SK-N-SH (cell line): ENCODE measurements around the gene AGAP1. TPM values are rescaled to one million over a fixed set of nuclear protein-coding genes. Genes with fewer than 3 reads are reported as not detected.

Experiments
- CTCF ChIA-PET: fragments of 300-600, 350-600 bp; formaldehyde crosslinking; extraction: SDS; loops from one replicate; lab custom pipeline; 2021; lab: Yijun Ruan, JAX
- POLR2A ChIA-PET: fragments of 350-600 bp; sonication (Branson Sonifier 250); formaldehyde crosslinking; extraction: SDS; loops from one replicate; lab custom pipeline; 2020; ENCODE audit warnings: antibody characterized with exemption, inconsistent platforms; lab: Yijun Ruan, JAX
- DNase-seq: peaks from one replicate; pipeline ENCODE4 v3.0.0; 2012
- H2AFZ ChIP-seq: fragments of 200-600 bp; sonication (generic); 2 replicates; pipeline ENCODE4 v1.8.1; 2016; ENCODE audit warnings: antibody characterized with exemption, mild to moderate bottlenecking, low read depth
- H3F3A ChIP-seq: fragments of 200-600 bp; sonication (generic); replicated peaks from 2 replicates; pipeline ENCODE3; 2016; ENCODE audit warnings: antibody characterized with exemption, mild to moderate bottlenecking; ENCODE audit not compliant: insufficient read depth
- H3K27ac ChIP-seq, 2 experiments: fragments of 200-500 bp in 1 of 2; fragments of 200-600 bp in 1 of 2; sonication (Bioruptor generic) in 1 of 2; sonication (generic), shearing (Covaris generic) in 1 of 2; 2 replicates each; pipeline versions ENCODE4 v1.5.1 to v1.6.1; 2014 to 2016; ENCODE audit warnings: low read depth in 2 of 2, inconsistent platforms in 1 of 2, low read length in 1 of 2, mild to moderate bottlenecking in 1 of 2, mixed read lengths in 1 of 2
- H3K27me3 ChIP-seq: fragments of 200-600 bp; sonication (generic), shearing (Covaris generic); 2 replicates; pipeline ENCODE4 v1.6.1; 2016; ENCODE audit warnings: mixed run types; ENCODE audit not compliant: insufficient read depth
- H3K36me3 ChIP-seq, 2 experiments: fragments of 200-500 bp in 1 of 2; fragments of 200-600 bp in 1 of 2; sonication (Bioruptor generic) in 1 of 2; sonication (generic) in 1 of 2; replicated peaks in 1 of 2; 2 replicates each; pipeline versions ENCODE3 to v1.5.1; 2014 to 2016; ENCODE audit warnings: low read length in 1 of 2, mild to moderate bottlenecking in 1 of 2; ENCODE audit not compliant: insufficient read depth in 2 of 2, control insufficient read depth in 1 of 2
- H3K4me1 ChIP-seq, 2 experiments: fragments of 200-500 bp in 1 of 2; fragments of 200-600 bp in 1 of 2; sonication (Bioruptor generic) in 1 of 2; sonication (generic), shearing (Covaris generic) in 1 of 2; 2 replicates each; pipeline versions ENCODE4 v1.5.1 to v1.6.1; 2014 to 2016; ENCODE audit warnings: low read depth in 1 of 2, low read length in 1 of 2, mixed run types in 1 of 2; ENCODE audit not compliant: insufficient read depth in 2 of 2, control insufficient read depth in 1 of 2
- H3K4me2 ChIP-seq: fragments of 200-600 bp; sonication (generic), shearing (Covaris generic); 2 replicates; pipeline ENCODE4 v1.6.1; 2017; ENCODE audit warnings: mixed run types
- H3K4me3 ChIP-seq, 2 experiments: fragments of 200-500 bp in 1 of 2; fragments of 200-600 bp in 1 of 2; sonication (Bioruptor generic) in 1 of 2; sonication (generic), shearing (Covaris generic) in 1 of 2; 2 replicates each; pipeline versions ENCODE4 v1.5.1 to v1.8.1; 2014 to 2016; ENCODE audit warnings: low read depth in 2 of 2, inconsistent platforms in 1 of 2, low read length in 1 of 2, mild to moderate bottlenecking in 1 of 2, mixed read lengths in 1 of 2, moderate library complexity in 1 of 2
- H3K79me2 ChIP-seq: fragments of 200-600 bp; sonication (generic); 2 replicates; pipeline ENCODE4 v1.8.1; 2017; ENCODE audit warnings: mild to moderate bottlenecking; ENCODE audit not compliant: insufficient read depth
- H3K9ac ChIP-seq: fragments of 200-600 bp; sonication (generic); 2 replicates; pipeline ENCODE4 v1.6.1; 2017; ENCODE audit warnings: mixed run types
- H3K9me2 ChIP-seq: fragments of 200-600 bp; sonication (generic); 2 replicates; pipeline ENCODE4 v1.6.1; 2017; ENCODE audit warnings: mixed run types
- H3K9me3 ChIP-seq: fragments of 200-600 bp; sonication (generic); 2 replicates; pipeline ENCODE4 v1.6.1; 2017; ENCODE audit warnings: mixed run types, mild to moderate bottlenecking, moderate library complexity
- H4K20me1 ChIP-seq: fragments of 200-600 bp; sonication (generic); 2 replicates; pipeline ENCODE4 v1.6.1; 2017; ENCODE audit warnings: mild to moderate bottlenecking, mixed run types; ENCODE audit not compliant: insufficient read depth
- ELF1 ChIP-seq: IDR thresholded peaks from 2 replicates; pipeline ENCODE4 v1.4.0; 2012
- FOXJ3 ChIP-seq: sonication (generic); formaldehyde crosslinking; IDR thresholded peaks from 2 replicates; pipeline ENCODE4 v1.5.1; 2020; ENCODE audit warnings: mild to moderate bottlenecking, missing genetic modification reagents
- FOXM1 ChIP-seq: IDR thresholded peaks from 2 replicates; pipeline ENCODE4 v1.4.0; 2012; ENCODE audit warnings: low read depth, mild to moderate bottlenecking
- GATA2 ChIP-seq: sonication (generic); formaldehyde crosslinking; IDR thresholded peaks from 2 replicates; pipeline ENCODE4 v1.5.0; 2020; ENCODE audit warnings: mild to moderate bottlenecking, missing genetic modification reagents
- MEF2A ChIP-seq: IDR thresholded peaks from 2 replicates; pipeline ENCODE4 v1.4.0; 2012; ENCODE audit warnings: low read depth, borderline replicate concordance
- NFIC ChIP-seq: IDR thresholded peaks from 2 replicates; pipeline ENCODE4 v1.4.0; 2012; ENCODE audit warnings: borderline replicate concordance
- NRF1 ChIP-seq: IDR thresholded peaks from 2 replicates; pipeline ENCODE4 v1.6.1; 2012; ENCODE audit warnings: low read depth, mild to moderate bottlenecking, low read length
- POLR2AphosphoS5 ChIP-seq: IDR thresholded peaks from 2 replicates; pipeline ENCODE4 v1.6.1; 2012; ENCODE audit warnings: low read depth, low read length
- RAD21 ChIP-seq: IDR thresholded peaks from 2 replicates; pipeline ENCODE4 v1.6.1; 2012; ENCODE audit warnings: mild to moderate bottlenecking, low read length
- RFX5 ChIP-seq: IDR thresholded peaks from 2 replicates; pipeline ENCODE4 v1.6.1; 2012; ENCODE audit warnings: mild to moderate bottlenecking, improper control_type of control experiment, low read length
- RXRA ChIP-seq: IDR thresholded peaks from 2 replicates; pipeline ENCODE4 v1.4.0; 2012; ENCODE audit warnings: low read depth, mild to moderate bottlenecking, borderline replicate concordance
- SIN3A ChIP-seq: IDR thresholded peaks from 2 replicates; pipeline ENCODE4 v1.6.1; 2012; ENCODE audit warnings: low read depth, mild to moderate bottlenecking, low read length, moderate library complexity, borderline replicate concordance
- SMC3 ChIP-seq: IDR thresholded peaks from 2 replicates; pipeline ENCODE4 v1.6.1; 2012; ENCODE audit warnings: low read depth, low read length, improper control_type of control experiment
- TCF12 ChIP-seq: IDR thresholded peaks from 2 replicates; pipeline ENCODE4 v1.4.0; 2012
- WGBS: methylation state at CpG from one replicate; pipeline ENCODE4 v1.1.6; 2017; ENCODE audit warnings: low lambda C conversion rate; 5-methylcytosine and 5-hydroxymethylcytosine counted together
- polyA plus RNA-seq, 3 experiments: library from polyadenylated mRNA; depleted of rRNA; stranded (reverse); fragments of >200 nt; gene quantifications; 2 replicates each; pipeline ENCODE4 v1.2.3, GENCODE V29; 2012
- TF ChIP-seq, protein P1 (sequence below): IDR thresholded peaks from 2 replicates; pipeline ENCODE4 v1.6.1; 2012; ENCODE audit warnings: mild to moderate bottlenecking, low read depth, low read length, moderate library complexity
- TF ChIP-seq, protein P2 (sequence below): IDR thresholded peaks from 2 replicates; pipeline ENCODE4 v1.4.0; 2012; ENCODE audit warnings: low read depth, borderline replicate concordance
- TF ChIP-seq, protein P3 (sequence below): fragments of 150-350 bp; IDR thresholded peaks from 2 replicates; pipeline ENCODE4 v1.6.1; 2016; ENCODE audit warnings: mild to moderate bottlenecking, low read depth, low read length

AGAP1 gene
- polyA plus RNA-seq, 1 of the 3 experiments (the other 2 are of a cell fraction), result 8.8 TPM

DNA sequence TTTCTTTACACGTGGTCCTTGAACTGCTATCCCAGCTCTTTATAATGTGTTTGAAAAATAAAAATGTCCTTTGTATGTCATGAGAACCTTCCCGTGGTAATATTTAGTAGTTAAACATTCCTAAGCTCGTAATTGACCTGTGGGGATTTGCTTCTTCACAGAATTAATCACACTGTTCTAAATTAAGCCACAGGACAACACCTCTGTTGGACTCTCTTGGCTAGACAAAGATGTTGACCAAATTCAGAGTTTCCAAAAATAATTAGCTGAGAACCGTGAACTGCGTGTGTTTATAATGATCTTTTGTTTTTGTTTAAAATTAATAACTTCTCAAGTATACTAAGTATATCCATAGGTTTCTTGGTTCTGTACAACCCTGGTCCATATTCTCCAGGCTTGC, 528.3 kb downstream of the AGAP1 start (continued):
- TF ChIP-seq, protein P1, sequence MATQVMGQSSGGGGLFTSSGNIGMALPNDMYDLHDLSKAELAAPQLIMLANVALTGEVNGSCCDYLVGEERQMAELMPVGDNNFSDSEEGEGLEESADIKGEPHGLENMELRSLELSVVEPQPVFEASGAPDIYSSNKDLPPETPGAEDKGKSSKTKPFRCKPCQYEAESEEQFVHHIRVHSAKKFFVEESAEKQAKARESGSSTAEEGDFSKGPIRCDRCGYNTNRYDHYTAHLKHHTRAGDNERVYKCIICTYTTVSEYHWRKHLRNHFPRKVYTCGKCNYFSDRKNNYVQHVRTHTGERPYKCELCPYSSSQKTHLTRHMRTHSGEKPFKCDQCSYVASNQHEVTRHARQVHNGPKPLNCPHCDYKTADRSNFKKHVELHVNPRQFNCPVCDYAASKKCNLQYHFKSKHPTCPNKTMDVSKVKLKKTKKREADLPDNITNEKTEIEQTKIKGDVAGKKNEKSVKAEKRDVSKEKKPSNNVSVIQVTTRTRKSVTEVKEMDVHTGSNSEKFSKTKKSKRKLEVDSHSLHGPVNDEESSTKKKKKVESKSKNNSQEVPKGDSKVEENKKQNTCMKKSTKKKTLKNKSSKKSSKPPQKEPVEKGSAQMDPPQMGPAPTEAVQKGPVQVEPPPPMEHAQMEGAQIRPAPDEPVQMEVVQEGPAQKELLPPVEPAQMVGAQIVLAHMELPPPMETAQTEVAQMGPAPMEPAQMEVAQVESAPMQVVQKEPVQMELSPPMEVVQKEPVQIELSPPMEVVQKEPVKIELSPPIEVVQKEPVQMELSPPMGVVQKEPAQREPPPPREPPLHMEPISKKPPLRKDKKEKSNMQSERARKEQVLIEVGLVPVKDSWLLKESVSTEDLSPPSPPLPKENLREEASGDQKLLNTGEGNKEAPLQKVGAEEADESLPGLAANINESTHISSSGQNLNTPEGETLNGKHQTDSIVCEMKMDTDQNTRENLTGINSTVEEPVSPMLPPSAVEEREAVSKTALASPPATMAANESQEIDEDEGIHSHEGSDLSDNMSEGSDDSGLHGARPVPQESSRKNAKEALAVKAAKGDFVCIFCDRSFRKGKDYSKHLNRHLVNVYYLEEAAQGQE, result no peak
- no peak for TF ChIP-seq RFX5
- TF ChIP-seq RAD21, result no peak

DNA sequence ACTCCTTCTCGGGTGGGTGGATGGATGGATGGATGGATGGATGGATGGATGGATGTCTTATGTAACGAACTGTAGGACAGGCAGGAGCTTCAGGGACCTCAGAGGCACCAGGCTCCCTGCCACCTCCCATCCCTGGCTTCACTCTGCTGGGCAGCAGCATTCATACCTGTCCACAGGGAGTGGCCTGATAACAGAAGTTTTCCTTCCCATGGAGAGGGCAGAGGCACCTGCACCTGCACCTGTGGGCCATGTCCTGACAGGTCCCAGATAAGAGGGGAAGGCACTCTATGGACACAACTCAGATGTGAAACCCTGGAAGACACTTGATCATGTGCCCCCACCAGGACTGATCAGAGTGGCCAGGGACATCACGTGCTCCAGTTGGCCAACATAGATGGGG, 532.0 kb downstream of the AGAP1 start:
- DNase-seq, result no peak
- Histone ChIP-seq H3F3A (no peaks in the 10 kb centered on the region), H3K4me1 (no peaks in the 10 kb centered on the region), H3K27me3 (no peaks in the 10 kb centered on the region), H3K36me3 (no peaks in the 10 kb centered on the region), H3K79me2 (no peaks in the 10 kb centered on the region), H2AFZ (no peak overlapping the region), H3K4me3 (no peak overlapping the region), H3K4me2 (no peak overlapping the region), H3K27ac (no peak overlapping the region), H3K9me3 (no peaks in the 10 kb centered on the region), H4K20me1 (no peaks in the 10 kb centered on the region), H3K9me2 (no peaks in the 10 kb centered on the region), H3K9ac (no peak overlapping the region)
- TF ChIP-seq NRF1 (no peak), SIN3A (no peak)
- ChIA-PET POLR2A (no interaction called here), CTCF (interaction anchor here (1.5 kb wide), 1 partner anchor 11 kb away, joined by 5 read pairs; no protein-coding TSS in a partner anchor)
- 100% methylated on average over 1 of the region's 3 CpGs for WGBS

DNA sequence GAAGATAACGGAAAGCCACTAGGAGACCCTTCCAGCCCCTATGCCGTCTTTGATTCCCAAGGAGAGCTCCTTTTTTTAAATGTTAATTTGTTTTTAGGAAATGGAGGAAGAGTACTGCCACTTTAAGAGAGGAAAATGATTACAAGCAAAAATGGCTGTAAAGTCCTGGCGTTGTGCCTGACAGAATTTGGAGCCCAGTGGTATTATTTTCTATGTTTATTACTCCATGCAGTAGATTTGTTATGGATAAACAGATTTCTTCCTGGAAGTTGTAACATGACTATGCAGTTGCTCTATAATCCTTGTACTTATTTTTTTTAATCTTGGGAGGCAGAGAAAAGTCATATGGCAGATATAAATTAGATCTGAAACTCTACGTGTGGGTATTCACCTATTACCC, 533.0 kb downstream of the AGAP1 start:
- no peaks in the 10 kb centered on the region for H3K9me3 ChIP-seq
- H3K4me2 ChIP-seq, result no peak overlapping the region
- no peaks in the 10 kb centered on the region for H3F3A ChIP-seq
- no peak for TF ChIP-seq TCF12
- TF ChIP-seq ELF1, result no peak
- no peak for TF ChIP-seq GATA2 (CRISPR knock-in tag)
- no peak for TF ChIP-seq POLR2AphosphoS5
- TF ChIP-seq NFIC, result no peak
- no peak for TF ChIP-seq FOXJ3 (CRISPR knock-in tag)
- TF ChIP-seq RXRA, result no peak
- TF ChIP-seq, protein P2, sequence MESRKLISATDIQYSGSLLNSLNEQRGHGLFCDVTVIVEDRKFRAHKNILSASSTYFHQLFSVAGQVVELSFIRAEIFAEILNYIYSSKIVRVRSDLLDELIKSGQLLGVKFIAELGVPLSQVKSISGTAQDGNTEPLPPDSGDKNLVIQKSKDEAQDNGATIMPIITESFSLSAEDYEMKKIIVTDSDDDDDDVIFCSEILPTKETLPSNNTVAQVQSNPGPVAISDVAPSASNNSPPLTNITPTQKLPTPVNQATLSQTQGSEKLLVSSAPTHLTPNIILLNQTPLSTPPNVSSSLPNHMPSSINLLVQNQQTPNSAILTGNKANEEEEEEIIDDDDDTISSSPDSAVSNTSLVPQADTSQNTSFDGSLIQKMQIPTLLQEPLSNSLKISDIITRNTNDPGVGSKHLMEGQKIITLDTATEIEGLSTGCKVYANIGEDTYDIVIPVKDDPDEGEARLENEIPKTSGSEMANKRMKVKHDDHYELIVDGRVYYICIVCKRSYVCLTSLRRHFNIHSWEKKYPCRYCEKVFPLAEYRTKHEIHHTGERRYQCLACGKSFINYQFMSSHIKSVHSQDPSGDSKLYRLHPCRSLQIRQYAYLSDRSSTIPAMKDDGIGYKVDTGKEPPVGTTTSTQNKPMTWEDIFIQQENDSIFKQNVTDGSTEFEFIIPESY, result no peak
- TF ChIP-seq SMC3, result no peak
- no peak for TF ChIP-seq FOXM1
- TF ChIP-seq, protein P3, sequence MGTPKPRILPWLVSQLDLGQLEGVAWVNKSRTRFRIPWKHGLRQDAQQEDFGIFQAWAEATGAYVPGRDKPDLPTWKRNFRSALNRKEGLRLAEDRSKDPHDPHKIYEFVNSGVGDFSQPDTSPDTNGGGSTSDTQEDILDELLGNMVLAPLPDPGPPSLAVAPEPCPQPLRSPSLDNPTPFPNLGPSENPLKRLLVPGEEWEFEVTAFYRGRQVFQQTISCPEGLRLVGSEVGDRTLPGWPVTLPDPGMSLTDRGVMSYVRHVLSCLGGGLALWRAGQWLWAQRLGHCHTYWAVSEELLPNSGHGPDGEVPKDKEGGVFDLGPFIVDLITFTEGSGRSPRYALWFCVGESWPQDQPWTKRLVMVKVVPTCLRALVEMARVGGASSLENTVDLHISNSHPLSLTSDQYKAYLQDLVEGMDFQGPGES, result no peak
- no peak for TF ChIP-seq MEF2A
- TF ChIP-seq RFX5, result no peak
- H3K4me3 ChIP-seq, result no peak overlapping the region
- no peaks in the 10 kb centered on the region for H3K4me1 ChIP-seq
- no peak overlapping the region for H3K27ac ChIP-seq
- no peaks in the 10 kb centered on the region for H3K79me2 ChIP-seq
- H3K36me3 ChIP-seq, result no peaks in the 10 kb centered on the region
- no peak for DNase-seq
- POLR2A ChIA-PET, result no interaction called here
- WGBS, result 92% methylated on average over 4 of the region's 4 CpGs
- CTCF ChIA-PET, result interaction anchor here (0.9 kb wide), 1 partner anchor 247 kb away, joined by 3 read pairs; no protein-coding TSS in a partner anchor
- H3K9me2 ChIP-seq, result no peaks in the 10 kb centered on the region
- H2AFZ ChIP-seq, result no peak overlapping the region
- H4K20me1 ChIP-seq, result no peaks in the 10 kb centered on the region
- H3K9ac ChIP-seq, result no peak overlapping the region
- no peaks in the 10 kb centered on the region for H3K27me3 ChIP-seq
